ENCODE measurements around the gene ESCO1. TPM values are rescaled to one million over a fixed set of nuclear protein-coding genes. Genes with fewer than 3 reads are reported as not detected.

Gene ESCO1
- total RNA-seq, 6 experiments from 2014 or later, result 4.9 to 10.3 (median 6.5) TPM

- intact Hi-C loops (cut with DNase I), result no loop called here
- Histone ChIP-seq H3K4me3 (no peak overlapping the region), H3K4me1 (no peaks in the 10 kb centered on the region), H3K27me3 (no peaks in the 10 kb centered on the region), H3K36me3 (no peaks in the 10 kb centered on the region), H3K9me3 (no peaks in the 10 kb centered on the region), H3K27ac (no peak overlapping the region)
- DNase-seq (peak in 1 of 3 donors; percentile 67), ATAC-seq (peak; percentile 94 to 98 (median 96))
- 32% methylated on average over 6 of the region's 6 CpGs for WGBS (ENCODE audit: insufficient coverage, low coverage, low lambda C conversion rate, missing lambda C conversion rate)
- no peak for TF ChIP-seq POLR2A (IDR thresholded peaks at IDR 0.05)
- TF ChIP-seq CTCF (IDR thresholded peaks at IDR 0.05), result peak; percentile 73 to 87 (median 82)
Observed at GRCh38 chr18:21489119-21489750, 111.3 kb downstream of the ESCO1 start.

GRCh38 chr18:21486905-21487437, 113.5 kb downstream of the ESCO1 start:
- TF ChIP-seq CTCF (IDR thresholded peaks at IDR 0.05) (no peak), POLR2A (IDR thresholded peaks at IDR 0.05) (no peak)
- Histone ChIP-seq H3K36me3 (no peaks in the 10 kb centered on the region), H3K4me3 (no peak overlapping the region), H3K4me1 (no peaks in the 10 kb centered on the region), H3K27ac (no peak overlapping the region), H3K9me3 (no peaks in the 10 kb centered on the region), H3K27me3 (no peaks in the 10 kb centered on the region)
- intact Hi-C loops (cut with DNase I), result no loop called here
- ATAC-seq (no peak), DNase-seq (no peak)
- 78% methylated on average over 3 of the region's 3 CpGs for WGBS (ENCODE audit: insufficient coverage, low coverage, low lambda C conversion rate, missing lambda C conversion rate)

- intact Hi-C loops (cut with DNase I), result no loop called here
- no peak overlapping the region for H3K27ac ChIP-seq
Observed at GRCh38 chr18:21484851-21485636, 115.5 kb downstream of the ESCO1 start.

GRCh38 chr18:21483051-21483450, 117.5 kb downstream of the ESCO1 start:
- no peak for ATAC-seq
- DNase-seq, result no peak
- Histone ChIP-seq H3K27ac (no peak overlapping the region), H3K27me3 (no peaks in the 10 kb centered on the region), H3K9me3 (no peaks in the 10 kb centered on the region), H3K4me1 (no peaks in the 10 kb centered on the region), H3K36me3 (no peaks in the 10 kb centered on the region), H3K4me3 (no peak overlapping the region)
- intact Hi-C loops (cut with DNase I), result no loop called here
- TF ChIP-seq CTCF (IDR thresholded peaks at IDR 0.05) (no peak), POLR2A (IDR thresholded peaks at IDR 0.05) (no peak)
- WGBS (ENCODE audit: insufficient coverage, low coverage, low lambda C conversion rate, missing lambda C conversion rate), result 61% methylated on average over 5 of the region's 5 CpGs

More at GRCh38 chr18:21484851-21485636, 115.5 kb downstream of the ESCO1 start:
- Histone ChIP-seq H3K9me3 (no peaks in the 10 kb centered on the region), H3K4me3 (no peak overlapping the region), H3K27me3 (no peaks in the 10 kb centered on the region), H3K4me1 (no peaks in the 10 kb centered on the region), H3K36me3 (no peaks in the 10 kb centered on the region)
- DNase-seq, result no peak
- no peak for ATAC-seq
- WGBS (ENCODE audit: insufficient coverage, low coverage, low lambda C conversion rate, missing lambda C conversion rate), result 62% methylated on average over 7 of the region's 7 CpGs
- TF ChIP-seq POLR2A (IDR thresholded peaks at IDR 0.05) (no peak), CTCF (IDR thresholded peaks at IDR 0.05) (no peak)

Measured in right lobe of liver (tissue), 6 donors.